Coronary artery (tissue), 2 donors: Measurements from ENCODE around the gene SAP30L.

ENCODE experiments used
- DNase-seq: peaks from one replicate; pipeline ENCODE4 v3.0.0-alpha.2; 2017; ENCODE audit warnings: low spot score
- H3K27ac ChIP-seq, 2 donors: fragments of 200-600 bp; sonication (generic); one replicate each; pipeline ENCODE4 v1.5.1; 2016 to 2019
- H3K4me3 ChIP-seq: fragments of 200-600 bp; sonication (generic); 2 replicates; pipeline ENCODE4 v1.5.1; 2016; ENCODE audit warnings: mild to moderate bottlenecking, moderate library complexity
- CTCF ChIP-seq: fragments of 200-600 bp; sonication (generic); IDR thresholded peaks from one replicate; pipeline ENCODE4 v1.5.1; 2019; ENCODE audit warnings: antibody characterized with exemption

Gene SAP30L

GRCh38 chr5:154467655-154468354 lies 22.0 kb downstream of the SAP30L start:
- DNase-seq = no peak
- peak; percentile 81 for TF ChIP-seq CTCF

GRCh38 chr5:154470137-154470536 lies 24.3 kb downstream of the SAP30L start:
- no peak overlapping the region for H3K27ac ChIP-seq
- no peak for TF ChIP-seq CTCF
- no peak overlapping the region for H3K4me3 ChIP-seq
- no peak for DNase-seq

More at GRCh38 chr5:154467655-154468354, 22.0 kb downstream of the SAP30L start:
- Histone ChIP-seq H3K27ac (no peak overlapping the region), H3K4me3 (no peak overlapping the region)

GRCh38 chr5:154470947-154471870 lies 25.4 kb downstream of the SAP30L start:
- no peak overlapping the region for H3K4me3 ChIP-seq
- H3K27ac ChIP-seq = no peak overlapping the region
- DNase-seq = no peak
- no peak for TF ChIP-seq CTCF

GRCh38 chr5:154472871-154473580 lies 27.2 kb downstream of the SAP30L start:
- no peak for DNase-seq
- Histone ChIP-seq H3K27ac (no peak overlapping the region), H3K4me3 (peak overlapping the region; percentile 16)
- TF ChIP-seq CTCF = no peak

- no peak for TF ChIP-seq CTCF
- no peak overlapping the region for H3K27ac ChIP-seq
- peak overlapping the region; percentile 16 for H3K4me3 ChIP-seq
- DNase-seq = no peak
These were observed 27.9 kb downstream of the SAP30L start for GRCh38 chr5:154473581-154474283.
